Activated CD8-positive, alpha-beta T cell treated with anti-CD3 and anti-CD28 coated beads for 36 hours (primary cell): ENCODE data around the gene ST3GAL2. TPM values are rescaled to one million over a fixed set of nuclear protein-coding genes. Genes with fewer than 3 reads are reported as not detected.
"Not testable (repeated sequence)": the region's sequence is repeated elsewhere in the genome, so short reads cannot be mapped to it uniquely, and the experiment has no call there.

Experiments
- ATAC-seq: fragments of 200-7000 bp; cut with Tn5 transposase; one replicate; pipeline ENCODE4 v1.10.0; 2021; ENCODE audit warnings: mild to moderate bottlenecking, moderate library complexity
- CTCF ChIA-PET: fragments of 350-600 bp; sonication (Branson Sonifier 250); formaldehyde crosslinking; loops from one replicate; lab custom pipeline; 2021; ENCODE audit warnings: antibody characterized with exemption; lab: Charles Lee
- POLR2A ChIA-PET: fragments of 350-600 bp; sonication (Branson Sonifier 250); formaldehyde crosslinking; loops from one replicate; lab custom pipeline; 2021; ENCODE audit warnings: antibody characterized with exemption; lab: Charles Lee
- DNase-seq: peaks from one replicate; pipeline ENCODE4 v3.0.0-alpha.2; 2020
- H3K27ac Mint-ChIP-seq: one replicate; pipeline ENCODE4 v1.8.0; 2021; ENCODE audit warnings: mild to moderate bottlenecking, mixed read lengths
- H3K27me3 Mint-ChIP-seq: one replicate; pipeline ENCODE4 v1.8.0; 2021; ENCODE audit warnings: mixed read lengths
- H3K36me3 Mint-ChIP-seq: one replicate; pipeline ENCODE4 v1.8.0; 2021; ENCODE audit warnings: low read depth, mixed read lengths
- H3K4me1 Mint-ChIP-seq: one replicate; pipeline ENCODE4 v1.8.0; 2021; ENCODE audit warnings: low read depth, mixed read lengths
- H3K4me3 Mint-ChIP-seq: one replicate; pipeline ENCODE4 v1.8.0; 2021; ENCODE audit warnings: mild to moderate bottlenecking, moderate library complexity, mixed read lengths
- H3K9me3 Mint-ChIP-seq: one replicate; pipeline ENCODE4 v1.8.0; 2021; ENCODE audit warnings: mixed read lengths
- intact Hi-C: fragments of 100-400 bp; cut with micrococcal nuclease; formaldehyde crosslinking; loops from one replicate; pipeline ENCODE4 v1.10.0; 2022
- total RNA-seq, 2 experiments: library from RNA; stranded (reverse); gene quantifications; one replicate each; pipeline ENCODE4 v1.2.3, GENCODE V29; 2021
- TF ChIP-seq, protein P1 (sequence below): fragments of 200-600 bp; IDR thresholded peaks from one replicate; pipeline ENCODE4 v1.8.0; 2022; ENCODE audit warnings: antibody characterized with exemption, mild to moderate bottlenecking

ST3GAL2 gene
- total RNA-seq, 2 experiments from 2014 or later = 13.2 to 19.0 TPM

DNA sequence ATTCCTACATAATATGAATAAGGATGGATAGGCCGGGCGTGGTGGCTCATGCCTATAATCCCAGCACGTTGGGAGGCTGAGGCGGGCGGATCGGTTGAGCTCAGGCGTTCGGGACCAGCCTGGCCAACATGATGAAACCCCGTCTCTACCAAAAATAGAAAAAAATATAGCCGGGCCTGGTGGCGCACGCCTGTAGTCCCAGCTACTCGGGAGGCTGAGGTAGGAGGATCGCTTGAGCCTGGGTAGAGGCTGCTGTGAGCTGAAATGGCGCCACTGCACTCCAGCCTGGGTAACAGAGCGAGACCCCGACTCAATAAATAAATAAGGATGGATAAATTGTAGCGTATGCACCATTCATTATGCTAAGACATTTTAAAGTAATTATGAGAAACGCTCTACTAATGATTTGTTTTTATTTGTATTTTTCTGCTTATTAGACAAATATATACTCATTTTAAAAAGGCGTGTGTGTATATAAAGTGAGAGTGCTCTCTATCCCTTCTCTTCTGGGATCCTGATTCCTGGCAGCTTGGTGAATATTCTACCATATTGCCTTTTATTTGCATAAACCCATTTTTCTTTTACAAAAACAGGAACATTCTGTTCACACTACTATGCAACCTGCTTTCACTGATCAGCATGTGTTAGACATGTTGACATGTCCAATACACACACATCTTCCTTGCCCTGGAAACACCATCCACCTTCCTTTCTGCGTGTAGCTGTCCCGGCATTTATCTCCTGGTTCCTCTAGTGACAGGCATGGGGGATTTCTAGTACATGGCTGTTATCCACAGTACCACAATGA, 65.8 kb downstream of the ST3GAL2 start:
- H3K9me3 Mint-ChIP-seq = no peaks in the 10 kb centered on the region
- ChIA-PET CTCF (no interaction called here), POLR2A (interaction anchor here (0.6 to 2.0 kb wide), 3 partner anchors 8 to 170 kb away, joined by 3 to 6 read pairs (median 6); no protein-coding TSS in a partner anchor)
- peaks cover 51% of the 10 kb centered on the region for H3K36me3 Mint-ChIP-seq
- H3K27me3 Mint-ChIP-seq = no peaks in the 10 kb centered on the region
- TF ChIP-seq, protein P1, sequence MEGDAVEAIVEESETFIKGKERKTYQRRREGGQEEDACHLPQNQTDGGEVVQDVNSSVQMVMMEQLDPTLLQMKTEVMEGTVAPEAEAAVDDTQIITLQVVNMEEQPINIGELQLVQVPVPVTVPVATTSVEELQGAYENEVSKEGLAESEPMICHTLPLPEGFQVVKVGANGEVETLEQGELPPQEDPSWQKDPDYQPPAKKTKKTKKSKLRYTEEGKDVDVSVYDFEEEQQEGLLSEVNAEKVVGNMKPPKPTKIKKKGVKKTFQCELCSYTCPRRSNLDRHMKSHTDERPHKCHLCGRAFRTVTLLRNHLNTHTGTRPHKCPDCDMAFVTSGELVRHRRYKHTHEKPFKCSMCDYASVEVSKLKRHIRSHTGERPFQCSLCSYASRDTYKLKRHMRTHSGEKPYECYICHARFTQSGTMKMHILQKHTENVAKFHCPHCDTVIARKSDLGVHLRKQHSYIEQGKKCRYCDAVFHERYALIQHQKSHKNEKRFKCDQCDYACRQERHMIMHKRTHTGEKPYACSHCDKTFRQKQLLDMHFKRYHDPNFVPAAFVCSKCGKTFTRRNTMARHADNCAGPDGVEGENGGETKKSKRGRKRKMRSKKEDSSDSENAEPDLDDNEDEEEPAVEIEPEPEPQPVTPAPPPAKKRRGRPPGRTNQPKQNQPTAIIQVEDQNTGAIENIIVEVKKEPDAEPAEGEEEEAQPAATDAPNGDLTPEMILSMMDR = no peak
- peaks cover 5% of the 10 kb centered on the region for H3K4me1 Mint-ChIP-seq
- ATAC-seq (no peak), DNase-seq (no peak)
- H3K27ac Mint-ChIP-seq = peak overlapping the region; percentile 12
- no peak overlapping the region for H3K4me3 Mint-ChIP-seq
- intact Hi-C loops = no loop called here

DNA sequence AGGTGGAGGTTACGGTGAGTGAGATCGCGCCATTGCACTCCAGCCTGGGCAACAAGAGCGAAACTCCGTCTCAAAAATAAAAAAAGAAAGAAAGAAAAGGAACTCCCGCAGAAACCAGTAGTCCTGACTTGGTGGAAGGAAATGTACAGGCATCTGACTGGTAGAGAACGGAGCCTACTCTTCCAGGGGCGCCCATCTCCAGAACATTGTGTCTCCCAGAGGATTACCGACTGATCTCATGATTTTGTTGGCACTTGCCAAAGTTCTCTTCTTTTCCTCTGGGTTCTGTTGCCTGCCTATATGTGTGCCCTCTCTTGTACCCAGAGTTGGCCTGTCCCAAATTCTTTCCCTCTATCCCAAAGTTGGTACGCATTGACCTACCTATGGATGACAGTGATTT, 68.0 kb downstream of the ST3GAL2 start:
- intact Hi-C loops = no loop called here
- TF ChIP-seq, protein P1 = no peak
- H3K36me3 Mint-ChIP-seq = peaks cover 50% of the 10 kb centered on the region
- H3K9me3 Mint-ChIP-seq = no peaks in the 10 kb centered on the region
- ATAC-seq (no peak), DNase-seq (no peak)
- no peaks in the 10 kb centered on the region for H3K27me3 Mint-ChIP-seq
- CTCF ChIA-PET = no interaction called here
- POLR2A ChIA-PET = no interaction called here
- H3K4me3 Mint-ChIP-seq = no peak overlapping the region
- no peak overlapping the region for H3K27ac Mint-ChIP-seq
- peaks cover 2% of the 10 kb centered on the region for H3K4me1 Mint-ChIP-seq

DNA sequence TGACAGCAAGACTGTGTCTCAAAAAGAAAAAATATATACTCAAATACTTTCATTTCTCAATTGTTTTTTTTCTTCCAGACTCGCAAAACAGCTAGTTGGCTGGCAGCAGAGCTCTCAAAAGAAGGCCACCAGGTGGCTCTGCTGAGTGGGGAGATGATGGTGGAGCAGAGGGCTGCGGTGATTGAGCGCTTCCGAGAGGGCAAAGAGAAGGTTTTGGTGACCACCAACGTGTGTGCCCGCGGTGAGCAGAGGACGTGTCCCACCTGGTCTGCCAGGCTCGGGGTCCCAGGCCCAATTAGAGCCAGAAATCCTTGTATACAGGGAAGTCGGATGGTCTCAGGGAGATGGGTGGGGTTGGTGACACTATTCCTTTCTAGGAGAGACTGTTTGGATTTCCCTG, 68.8 kb downstream of the ST3GAL2 start:
- peaks cover 45% of the 10 kb centered on the region for H3K36me3 Mint-ChIP-seq

DNA sequence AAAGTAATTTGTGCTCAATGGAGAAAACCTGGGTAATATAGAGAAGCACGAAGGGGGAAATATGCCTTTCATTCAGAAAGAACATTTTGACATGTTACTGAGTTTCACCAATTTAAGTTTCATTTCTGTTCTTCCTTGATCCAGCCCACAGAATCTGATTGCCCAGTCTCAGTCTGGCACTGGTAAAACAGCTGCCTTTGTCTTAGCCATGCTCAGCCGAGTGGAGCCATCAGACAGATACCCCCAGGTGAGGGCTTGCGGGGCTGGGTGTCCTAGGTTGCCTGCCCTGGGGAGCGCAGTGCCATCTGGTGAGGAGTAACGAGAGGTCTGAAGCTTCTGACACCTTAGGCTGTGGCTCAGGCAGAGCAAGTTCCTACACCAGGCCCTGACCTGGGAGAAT, 74.5 kb downstream of the ST3GAL2 start:
- ATAC-seq = no peak
- POLR2A ChIA-PET = interaction anchor here (0.5 to 1.8 kb wide), 3 partner anchors 11 to 128 kb away, joined by 3 to 4 read pairs (median 3); no protein-coding TSS in a partner anchor
- Mint-ChIP-seq H3K4me1 (no peaks in the 10 kb centered on the region), H3K27ac (no peak overlapping the region), H3K27me3 (no peaks in the 10 kb centered on the region), H3K36me3 (peaks cover 32% of the 10 kb centered on the region), H3K4me3 (no peak overlapping the region), H3K9me3 (no peaks in the 10 kb centered on the region)
- TF ChIP-seq, protein P1 = no peak
- intact Hi-C loops = no loop called here
- CTCF ChIA-PET = interaction anchor here (1.9 kb wide), 1 partner anchor 16 kb away, joined by 5 read pairs; no protein-coding TSS in a partner anchor
- DNase-seq = no peak

More for the DNA sequence above, 68.8 kb downstream of the ST3GAL2 start:
- ChIA-PET CTCF (interaction anchor here (0.9 to 2.8 kb wide), 9 partner anchors 10 to 284 kb away, joined by 3 to 17 read pairs (median 5); no protein-coding TSS in a partner anchor), POLR2A (interaction anchor here (1.2 to 1.3 kb wide), 2 partner anchors 11 to 24 kb away, joined by 4 to 5 read pairs; no protein-coding TSS in a partner anchor)
- peak; percentile 56 for DNase-seq
- H3K27ac Mint-ChIP-seq = peak overlapping the region; percentile 67
- H3K27me3 Mint-ChIP-seq, H3K4me3 Mint-ChIP-seq, intact Hi-C loops, H3K4me1 Mint-ChIP-seq, H3K9me3 Mint-ChIP-seq: not testable (repeated sequence)
- ATAC-seq = peak; percentile 81
- TF ChIP-seq, protein P1 = peak; percentile 64

DNA sequence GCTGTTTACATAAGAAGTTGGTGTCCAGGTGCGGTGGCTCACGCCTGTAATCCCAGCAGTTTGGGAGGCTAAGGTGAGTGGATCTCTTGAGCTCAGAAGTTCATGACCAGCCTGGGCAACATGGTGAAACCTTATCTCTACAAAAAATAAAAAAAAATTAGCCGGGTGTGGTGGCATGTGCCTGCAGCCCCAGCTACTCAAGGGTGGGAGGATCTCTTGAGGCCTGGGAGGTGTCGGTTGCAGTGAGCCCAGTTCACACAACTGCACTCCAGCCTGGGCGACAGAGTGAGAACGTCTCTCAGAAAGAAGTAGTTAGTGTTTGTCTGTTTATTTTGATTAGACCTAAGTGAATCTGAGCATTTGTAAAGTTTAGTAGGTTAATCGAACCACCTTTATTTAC, 79.3 kb downstream of the ST3GAL2 start:
- DNase-seq (no peak), ATAC-seq (no peak)
- CTCF ChIA-PET = interaction anchor here (1.1 to 3.8 kb wide), 4 partner anchors 9 to 169 kb away, joined by 3 to 17 read pairs (median 4); no protein-coding TSS in a partner anchor
- Mint-ChIP-seq H3K27ac (no peak overlapping the region), H3K9me3 (no peaks in the 10 kb centered on the region), H3K4me3 (no peak overlapping the region), H3K27me3 (no peaks in the 10 kb centered on the region), H3K4me1 (no peaks in the 10 kb centered on the region), H3K36me3 (peaks cover 33% of the 10 kb centered on the region)
- POLR2A ChIA-PET = interaction anchor here (0.8 to 3.4 kb wide), 3 partner anchors 9 to 21 kb away, joined by 3 to 13 read pairs (median 11); partner anchors contain the start of gene DDX19A
- TF ChIP-seq, protein P1 = no peak
- intact Hi-C loops = no loop called here
